Measurements from ENCODE around the gene GLCE. TPM values are rescaled to one million over a fixed set of nuclear protein-coding genes. Genes with fewer than 3 reads are reported as not detected.

GLCE gene
- total RNA-seq, 1 donor from 2014 or later = 8.5 TPM

DNA sequence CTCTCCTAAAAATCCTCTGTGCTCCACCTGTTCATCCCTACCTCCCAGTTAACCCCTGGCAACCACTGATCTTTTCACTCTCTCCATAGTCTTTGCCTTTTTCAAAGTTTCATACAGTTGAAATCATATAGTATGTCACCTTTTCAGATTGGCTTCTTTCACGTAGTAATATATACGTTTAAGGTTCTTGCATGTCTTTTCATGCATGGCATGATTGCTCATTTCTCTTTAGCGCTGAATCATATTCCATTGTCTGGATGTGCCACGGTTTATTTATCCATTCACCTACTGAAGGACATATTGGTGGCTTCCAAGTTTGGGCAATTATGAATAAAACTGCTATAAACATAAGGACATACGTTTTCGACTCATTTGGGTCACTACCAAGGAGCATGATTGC lies 28.7 kb downstream of the GLCE start:
- TF ChIP-seq, protein P1, sequence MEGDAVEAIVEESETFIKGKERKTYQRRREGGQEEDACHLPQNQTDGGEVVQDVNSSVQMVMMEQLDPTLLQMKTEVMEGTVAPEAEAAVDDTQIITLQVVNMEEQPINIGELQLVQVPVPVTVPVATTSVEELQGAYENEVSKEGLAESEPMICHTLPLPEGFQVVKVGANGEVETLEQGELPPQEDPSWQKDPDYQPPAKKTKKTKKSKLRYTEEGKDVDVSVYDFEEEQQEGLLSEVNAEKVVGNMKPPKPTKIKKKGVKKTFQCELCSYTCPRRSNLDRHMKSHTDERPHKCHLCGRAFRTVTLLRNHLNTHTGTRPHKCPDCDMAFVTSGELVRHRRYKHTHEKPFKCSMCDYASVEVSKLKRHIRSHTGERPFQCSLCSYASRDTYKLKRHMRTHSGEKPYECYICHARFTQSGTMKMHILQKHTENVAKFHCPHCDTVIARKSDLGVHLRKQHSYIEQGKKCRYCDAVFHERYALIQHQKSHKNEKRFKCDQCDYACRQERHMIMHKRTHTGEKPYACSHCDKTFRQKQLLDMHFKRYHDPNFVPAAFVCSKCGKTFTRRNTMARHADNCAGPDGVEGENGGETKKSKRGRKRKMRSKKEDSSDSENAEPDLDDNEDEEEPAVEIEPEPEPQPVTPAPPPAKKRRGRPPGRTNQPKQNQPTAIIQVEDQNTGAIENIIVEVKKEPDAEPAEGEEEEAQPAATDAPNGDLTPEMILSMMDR (IDR thresholded peaks at IDR 0.05; ENCODE audit: unreplicated experiment) = no peak
- Mint-ChIP-seq H3K36me3 (ENCODE audit: low read depth, unreplicated experiment) (no peaks in the 10 kb centered on the region), H3K27ac (ENCODE audit: unreplicated experiment) (no peak overlapping the region), H3K4me1 (ENCODE audit: unreplicated experiment) (no peaks in the 10 kb centered on the region), H3K27me3 (ENCODE audit: unreplicated experiment) (no peaks in the 10 kb centered on the region), H3K9me3 (ENCODE audit: unreplicated experiment) (no peaks in the 10 kb centered on the region), H3K4me3 (ENCODE audit: unreplicated experiment) (no peak overlapping the region)
- no peak for DNase-seq (ENCODE audit: low spot score)

- H3K4me1 Mint-ChIP-seq (ENCODE audit: unreplicated experiment) = no peaks in the 10 kb centered on the region
- no peak overlapping the region for H3K4me3 Mint-ChIP-seq (ENCODE audit: unreplicated experiment)
- no peaks in the 10 kb centered on the region for H3K27me3 Mint-ChIP-seq (ENCODE audit: unreplicated experiment)
- no peak overlapping the region for H3K27ac Mint-ChIP-seq (ENCODE audit: unreplicated experiment)
- H3K36me3 Mint-ChIP-seq (ENCODE audit: low read depth, unreplicated experiment) = no peaks in the 10 kb centered on the region
- TF ChIP-seq, protein P1 (IDR thresholded peaks at IDR 0.05; ENCODE audit: unreplicated experiment) = no peak
- DNase-seq (ENCODE audit: low spot score) = no peak
- H3K9me3 Mint-ChIP-seq (ENCODE audit: unreplicated experiment) = no peaks in the 10 kb centered on the region
Observed at GRCh38 chr15:69190091-69190490, 29.7 kb downstream of the GLCE start.

DNA sequence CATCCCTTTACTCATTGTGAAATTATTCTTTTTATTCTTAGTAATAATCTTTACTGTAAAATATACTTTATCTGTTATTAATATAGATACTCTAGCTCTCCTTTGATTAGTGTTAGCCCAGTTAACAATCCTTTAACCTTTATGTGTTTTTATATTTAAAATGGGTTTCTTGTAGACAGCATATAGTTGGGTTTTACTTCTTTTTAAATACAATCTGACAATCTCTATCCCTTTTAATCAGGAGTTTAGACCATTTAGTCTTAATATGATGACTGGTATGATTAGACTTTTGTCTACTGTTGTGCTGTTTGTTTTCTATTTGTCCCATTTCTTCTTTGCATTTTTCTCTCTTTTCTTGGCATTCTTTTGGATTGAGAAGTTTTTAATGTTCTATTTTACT lies 30.1 kb downstream of the GLCE start:
- no peaks in the 10 kb centered on the region for H3K36me3 Mint-ChIP-seq (ENCODE audit: low read depth, unreplicated experiment)
- no peaks in the 10 kb centered on the region for H3K27me3 Mint-ChIP-seq (ENCODE audit: unreplicated experiment)
- H3K9me3 Mint-ChIP-seq (ENCODE audit: unreplicated experiment) = no peaks in the 10 kb centered on the region
- no peaks in the 10 kb centered on the region for H3K4me1 Mint-ChIP-seq (ENCODE audit: unreplicated experiment)
- no peak for DNase-seq (ENCODE audit: low spot score)
- no peak overlapping the region for H3K4me3 Mint-ChIP-seq (ENCODE audit: unreplicated experiment)
- TF ChIP-seq, protein P1 (IDR thresholded peaks at IDR 0.05; ENCODE audit: unreplicated experiment) = no peak
- no peak overlapping the region for H3K27ac Mint-ChIP-seq (ENCODE audit: unreplicated experiment)

- Mint-ChIP-seq H3K27me3 (ENCODE audit: unreplicated experiment) (no peaks in the 10 kb centered on the region), H3K9me3 (ENCODE audit: unreplicated experiment) (no peaks in the 10 kb centered on the region), H3K36me3 (ENCODE audit: low read depth, unreplicated experiment) (no peaks in the 10 kb centered on the region), H3K27ac (ENCODE audit: unreplicated experiment) (no peak overlapping the region), H3K4me1 (ENCODE audit: unreplicated experiment) (no peaks in the 10 kb centered on the region), H3K4me3 (ENCODE audit: unreplicated experiment) (no peak overlapping the region)
- TF ChIP-seq, protein P1 (IDR thresholded peaks at IDR 0.05; ENCODE audit: unreplicated experiment) = no peak
- no peak for DNase-seq (ENCODE audit: low spot score)
Observed at GRCh38 chr15:69194025-69194827, 33.8 kb downstream of the GLCE start.

- H3K27ac Mint-ChIP-seq (ENCODE audit: unreplicated experiment) = no peak overlapping the region
- DNase-seq (ENCODE audit: low spot score) = no peak
Observed at GRCh38 chr15:69194854-69195253, 34.4 kb downstream of the GLCE start.

More at GRCh38 chr15:69194854-69195253, 34.4 kb downstream of the GLCE start:
- TF ChIP-seq, protein P1 (IDR thresholded peaks at IDR 0.05; ENCODE audit: unreplicated experiment) = no peak
- H3K36me3 Mint-ChIP-seq (ENCODE audit: low read depth, unreplicated experiment) = no peaks in the 10 kb centered on the region
- H3K4me3 Mint-ChIP-seq (ENCODE audit: unreplicated experiment) = no peak overlapping the region
- no peaks in the 10 kb centered on the region for H3K9me3 Mint-ChIP-seq (ENCODE audit: unreplicated experiment)
- no peaks in the 10 kb centered on the region for H3K4me1 Mint-ChIP-seq (ENCODE audit: unreplicated experiment)
- H3K27me3 Mint-ChIP-seq (ENCODE audit: unreplicated experiment) = no peaks in the 10 kb centered on the region

Measured in endothelial cell (in vitro differentiated cells).